Activated T-cell treated with anti-CD3 and anti-CD28 coated beads, Interleukin-2, amount 50 U/mL, for 24 hours (primary cell): ENCODE results near the gene ARID5B.

Experiments
- DNase-seq: peaks from one replicate; pipeline ENCODE4 v3.0.0-alpha.2; 2020
- H3K27ac Mint-ChIP-seq: 2 replicates; pipeline ENCODE4 v1.8.0; 2020; ENCODE audit warnings: mild to moderate bottlenecking, mixed read lengths
- H3K27me3 Mint-ChIP-seq: 2 replicates; pipeline ENCODE4 v1.8.0; 2020; ENCODE audit warnings: mixed read lengths
- H3K36me3 Mint-ChIP-seq: 2 replicates; pipeline ENCODE4 v1.8.0; 2020; ENCODE audit warnings: low read depth, mixed read lengths
- H3K4me1 Mint-ChIP-seq: 2 replicates; pipeline ENCODE4 v1.8.0; 2020; ENCODE audit warnings: low read depth, mixed read lengths
- H3K4me3 Mint-ChIP-seq: 2 replicates; pipeline ENCODE4 v1.8.0; 2020; ENCODE audit warnings: mild to moderate bottlenecking, moderate library complexity, mixed read lengths
- H3K9me3 Mint-ChIP-seq: 2 replicates; pipeline ENCODE4 v1.8.0; 2020; ENCODE audit warnings: mixed read lengths

ARID5B gene

GRCh38 chr10:62047228-62047892 is 145.9 kb downstream of the ARID5B start:
- Mint-ChIP-seq H3K36me3 (peaks cover 70% of the 10 kb centered on the region), H3K4me1 (peaks cover 97% of the 10 kb centered on the region), H3K4me3 (peak overlapping the region; percentile 90)

GRCh38 chr10:62047960-62048383 is 146.5 kb downstream of the ARID5B start:
- Mint-ChIP-seq H3K4me3 (peak overlapping the region; percentile 90), H3K27ac (peak overlapping the region; percentile 100), H3K36me3 (peaks cover 73% of the 10 kb centered on the region), H3K4me1 (peaks cover 99% of the 10 kb centered on the region), H3K9me3 (peaks cover 6% of the 10 kb centered on the region), H3K27me3 (no peaks in the 10 kb centered on the region)
- peak; percentile 51 for DNase-seq

More at GRCh38 chr10:62047228-62047892, 145.9 kb downstream of the ARID5B start:
- peak overlapping the region; percentile 100 for H3K27ac Mint-ChIP-seq
- H3K27me3 Mint-ChIP-seq = no peaks in the 10 kb centered on the region
- DNase-seq = peak; percentile 52
- peaks cover under 1% of the 10 kb centered on the region for H3K9me3 Mint-ChIP-seq

GRCh38 chr10:62048470-62048869 is 147.0 kb downstream of the ARID5B start:
- Mint-ChIP-seq H3K4me1 (peaks cover 99% of the 10 kb centered on the region), H3K36me3 (peaks cover 73% of the 10 kb centered on the region), H3K4me3 (peak overlapping the region; percentile 90), H3K27ac (peak overlapping the region; percentile 100), H3K27me3 (no peaks in the 10 kb centered on the region), H3K9me3 (peaks cover 6% of the 10 kb centered on the region)
- no peak for DNase-seq

- peaks cover 99% of the 10 kb centered on the region for H3K4me1 Mint-ChIP-seq
- H3K4me3 Mint-ChIP-seq = peak overlapping the region; percentile 90
- peaks cover 6% of the 10 kb centered on the region for H3K9me3 Mint-ChIP-seq
- H3K36me3 Mint-ChIP-seq = peaks cover 73% of the 10 kb centered on the region
- no peaks in the 10 kb centered on the region for H3K27me3 Mint-ChIP-seq
- peak overlapping the region; percentile 100 for H3K27ac Mint-ChIP-seq
- DNase-seq = peak; percentile 83
Measured at GRCh38 chr10:62048919-62049623, 147.6 kb downstream of the ARID5B start.

GRCh38 chr10:62049624-62050345 is 148.3 kb downstream of the ARID5B start:
- Mint-ChIP-seq H3K4me1 (peaks cover 99% of the 10 kb centered on the region), H3K4me3 (peak overlapping the region; percentile 90), H3K27ac (peak overlapping the region; percentile 100), H3K9me3 (peaks cover 6% of the 10 kb centered on the region), H3K27me3 (no peaks in the 10 kb centered on the region), H3K36me3 (peaks cover 73% of the 10 kb centered on the region)
- no peak for DNase-seq

- peaks cover 6% of the 10 kb centered on the region for H3K9me3 Mint-ChIP-seq
- DNase-seq = no peak
- H3K27ac Mint-ChIP-seq = peak overlapping the region; percentile 100
- H3K36me3 Mint-ChIP-seq = peaks cover 74% of the 10 kb centered on the region
- H3K4me1 Mint-ChIP-seq = peaks cover 99% of the 10 kb centered on the region
- H3K27me3 Mint-ChIP-seq = no peaks in the 10 kb centered on the region
- H3K4me3 Mint-ChIP-seq = peak overlapping the region; percentile 90
Measured at GRCh38 chr10:62050346-62050892, 148.9 kb downstream of the ARID5B start.

GRCh38 chr10:62050893-62051433 is 149.5 kb downstream of the ARID5B start:
- no peaks in the 10 kb centered on the region for H3K27me3 Mint-ChIP-seq
- peak overlapping the region; percentile 90 for H3K4me3 Mint-ChIP-seq
- peaks cover 99% of the 10 kb centered on the region for H3K4me1 Mint-ChIP-seq
- H3K36me3 Mint-ChIP-seq = peaks cover 74% of the 10 kb centered on the region
- peak; percentile 76 for DNase-seq
- H3K9me3 Mint-ChIP-seq = peaks cover 6% of the 10 kb centered on the region
- peak overlapping the region; percentile 100 for H3K27ac Mint-ChIP-seq

GRCh38 chr10:62052276-62052675 is 150.8 kb downstream of the ARID5B start:
- H3K4me1 Mint-ChIP-seq = peaks cover 99% of the 10 kb centered on the region
- peaks cover 6% of the 10 kb centered on the region for H3K9me3 Mint-ChIP-seq
- H3K4me3 Mint-ChIP-seq = peak overlapping the region; percentile 90
- H3K36me3 Mint-ChIP-seq = peaks cover 87% of the 10 kb centered on the region
- no peaks in the 10 kb centered on the region for H3K27me3 Mint-ChIP-seq
- peak overlapping the region; percentile 100 for H3K27ac Mint-ChIP-seq
- DNase-seq = no peak

GRCh38 chr10:62053860-62054259 is 152.4 kb downstream of the ARID5B start:
- no peak for DNase-seq
- H3K4me3 Mint-ChIP-seq = peak overlapping the region; percentile 90
- peaks cover 100% of the 10 kb centered on the region for H3K36me3 Mint-ChIP-seq
- H3K27me3 Mint-ChIP-seq = no peaks in the 10 kb centered on the region
- peaks cover 6% of the 10 kb centered on the region for H3K9me3 Mint-ChIP-seq
- H3K4me1 Mint-ChIP-seq = peaks cover 99% of the 10 kb centered on the region
- peak overlapping the region; percentile 100 for H3K27ac Mint-ChIP-seq

- Mint-ChIP-seq H3K27me3 (no peaks in the 10 kb centered on the region), H3K27ac (peak overlapping the region; percentile 100), H3K36me3 (peaks cover 100% of the 10 kb centered on the region), H3K4me1 (peaks cover 99% of the 10 kb centered on the region), H3K9me3 (peaks cover 6% of the 10 kb centered on the region), H3K4me3 (peak overlapping the region; percentile 90)
- DNase-seq = no peak
Measured at GRCh38 chr10:62054408-62054807, 152.9 kb downstream of the ARID5B start.

GRCh38 chr10:62054830-62055229 is 153.3 kb downstream of the ARID5B start:
- peak overlapping the region; percentile 100 for H3K27ac Mint-ChIP-seq

GRCh38 chr10:62056219-62056618 is 154.7 kb downstream of the ARID5B start:
- no peak for DNase-seq
- H3K27me3 Mint-ChIP-seq = no peaks in the 10 kb centered on the region
- H3K27ac Mint-ChIP-seq = peak overlapping the region; percentile 100
- peaks cover 10% of the 10 kb centered on the region for H3K9me3 Mint-ChIP-seq
- H3K4me1 Mint-ChIP-seq = peaks cover 97% of the 10 kb centered on the region
- H3K4me3 Mint-ChIP-seq = peak overlapping the region; percentile 90
- H3K36me3 Mint-ChIP-seq = peaks cover 100% of the 10 kb centered on the region

More at GRCh38 chr10:62054830-62055229, 153.3 kb downstream of the ARID5B start:
- Mint-ChIP-seq H3K4me3 (peak overlapping the region; percentile 90), H3K4me1 (peaks cover 99% of the 10 kb centered on the region), H3K36me3 (peaks cover 100% of the 10 kb centered on the region), H3K9me3 (peaks cover 6% of the 10 kb centered on the region), H3K27me3 (no peaks in the 10 kb centered on the region)
- DNase-seq = no peak

GRCh38 chr10:62056698-62057097 is 155.2 kb downstream of the ARID5B start:
- Mint-ChIP-seq H3K4me1 (peaks cover 97% of the 10 kb centered on the region), H3K9me3 (peaks cover 11% of the 10 kb centered on the region), H3K27me3 (no peaks in the 10 kb centered on the region), H3K36me3 (peaks cover 100% of the 10 kb centered on the region), H3K27ac (peak overlapping the region; percentile 100), H3K4me3 (peak overlapping the region; percentile 90)
- no peak for DNase-seq

GRCh38 chr10:62057359-62057758 is 155.9 kb downstream of the ARID5B start:
- Mint-ChIP-seq H3K4me1 (peaks cover 97% of the 10 kb centered on the region), H3K9me3 (peaks cover 10% of the 10 kb centered on the region), H3K27ac (peak overlapping the region; percentile 100), H3K36me3 (peaks cover 100% of the 10 kb centered on the region), H3K4me3 (peak overlapping the region; percentile 90), H3K27me3 (no peaks in the 10 kb centered on the region)
- DNase-seq = no peak
